ENCODE data around the gene COG2. TPM values are rescaled to one million over a fixed set of nuclear protein-coding genes. Genes with fewer than 3 reads are reported as not detected.

Gene COG2
- total RNA-seq, 1 donor from 2014 or later = 8.4 TPM

- intact Hi-C loops (cut with DNase I) = no loop called here
- no peak for DNase-seq (ENCODE audit: low spot score in 2 of 2)
These were observed 5.6 kb upstream of the COG2 start for GRCh38 chr1:230636575-230637148.

DNA sequence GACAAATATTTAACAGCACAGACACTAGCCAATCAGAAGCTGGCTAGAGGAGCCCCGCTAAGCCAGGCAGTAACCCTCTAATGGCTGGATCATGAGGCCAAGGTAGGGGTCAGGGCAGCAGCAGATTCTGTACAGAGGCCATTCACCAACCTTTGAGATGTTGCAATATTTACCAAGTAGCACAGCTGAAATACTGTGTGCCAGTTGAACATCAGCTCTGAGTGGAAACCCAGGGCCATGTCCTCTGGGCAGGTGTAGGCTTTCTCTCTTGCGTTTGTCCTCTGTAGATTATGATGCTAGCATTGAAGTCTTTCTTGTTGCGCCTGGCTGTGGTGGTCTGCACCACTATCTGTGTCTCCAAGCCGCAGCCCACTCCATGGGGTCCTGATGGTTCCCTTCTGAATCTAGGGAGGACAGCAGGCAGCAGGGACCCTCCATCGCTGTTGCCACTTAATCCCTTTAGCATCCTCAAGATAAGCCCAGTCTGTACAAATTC lies 2.5 kb upstream of the COG2 start:
- DNase-seq (ENCODE audit: low spot score in 2 of 2) = no peak
- H3K4me1 ChIP-seq = peaks cover 8 to 11% of the 10 kb centered on the region in 2 donors
- no peaks in the 10 kb centered on the region for H3K36me3 ChIP-seq
- H3K4me3 ChIP-seq = no peak overlapping the region
- no peaks in the 10 kb centered on the region for H3K27me3 ChIP-seq
- no peaks in the 10 kb centered on the region for H3K9me3 ChIP-seq
- TF ChIP-seq, protein P1, sequence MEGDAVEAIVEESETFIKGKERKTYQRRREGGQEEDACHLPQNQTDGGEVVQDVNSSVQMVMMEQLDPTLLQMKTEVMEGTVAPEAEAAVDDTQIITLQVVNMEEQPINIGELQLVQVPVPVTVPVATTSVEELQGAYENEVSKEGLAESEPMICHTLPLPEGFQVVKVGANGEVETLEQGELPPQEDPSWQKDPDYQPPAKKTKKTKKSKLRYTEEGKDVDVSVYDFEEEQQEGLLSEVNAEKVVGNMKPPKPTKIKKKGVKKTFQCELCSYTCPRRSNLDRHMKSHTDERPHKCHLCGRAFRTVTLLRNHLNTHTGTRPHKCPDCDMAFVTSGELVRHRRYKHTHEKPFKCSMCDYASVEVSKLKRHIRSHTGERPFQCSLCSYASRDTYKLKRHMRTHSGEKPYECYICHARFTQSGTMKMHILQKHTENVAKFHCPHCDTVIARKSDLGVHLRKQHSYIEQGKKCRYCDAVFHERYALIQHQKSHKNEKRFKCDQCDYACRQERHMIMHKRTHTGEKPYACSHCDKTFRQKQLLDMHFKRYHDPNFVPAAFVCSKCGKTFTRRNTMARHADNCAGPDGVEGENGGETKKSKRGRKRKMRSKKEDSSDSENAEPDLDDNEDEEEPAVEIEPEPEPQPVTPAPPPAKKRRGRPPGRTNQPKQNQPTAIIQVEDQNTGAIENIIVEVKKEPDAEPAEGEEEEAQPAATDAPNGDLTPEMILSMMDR (IDR thresholded peaks at IDR 0.05) = no peak
- intact Hi-C loops (cut with DNase I) = loop anchor here (10.0 kb wide), 5 partner anchors 135 to 605 kb away; partner anchors contain the start of genes C1orf198 and GNPAT
- no peak overlapping the region for H3K27ac ChIP-seq

More at GRCh38 chr1:230636575-230637148, 5.6 kb upstream of the COG2 start:
- Histone ChIP-seq H3K4me3 (no peak overlapping the region), H3K27ac (no peak overlapping the region), H3K9me3 (no peaks in the 10 kb centered on the region), H3K4me1 (no peaks in the 10 kb centered on the region), H3K27me3 (no peaks in the 10 kb centered on the region), H3K36me3 (no peaks in the 10 kb centered on the region)
- TF ChIP-seq, protein P1 (IDR thresholded peaks at IDR 0.05) = no peak

GRCh38 chr1:230641346-230641745 lies 935 bp upstream of the COG2 start:
- Histone ChIP-seq H3K4me3 (peak overlapping the region in 1 of 2 donors; percentile 90), H3K27ac (no peak overlapping the region), H3K36me3 (peaks cover 0 to 5% of the 10 kb centered on the region in 2 donors), H3K27me3 (no peaks in the 10 kb centered on the region), H3K4me1 (peaks cover 8 to 11% of the 10 kb centered on the region in 2 donors), H3K9me3 (no peaks in the 10 kb centered on the region)
- TF ChIP-seq, protein P1 (IDR thresholded peaks at IDR 0.05) = no peak
- DNase-seq (ENCODE audit: low spot score in 2 of 2) = no peak
- intact Hi-C loops (cut with DNase I) = loop anchor here (10.0 kb wide), 5 partner anchors 133 to 603 kb away; partner anchors contain the start of genes C1orf198 and GNPAT

GRCh38 chr1:230641900-230642262 lies 400 bp upstream of the COG2 start:
- H3K4me1 ChIP-seq = peaks cover 8 to 11% of the 10 kb centered on the region in 2 donors
- no peaks in the 10 kb centered on the region for H3K9me3 ChIP-seq
- TF ChIP-seq, protein P1 (IDR thresholded peaks at IDR 0.05) = no peak
- intact Hi-C loops (cut with DNase I) = loop anchor here (1.0 to 10.0 kb wide), 6 partner anchors 133 to 603 kb away; partner anchors contain the start of genes C1orf198, GNPAT and TTC13
- H3K4me3 ChIP-seq = peak overlapping the region; percentile 89 to 90
- H3K36me3 ChIP-seq = peaks cover 0 to 5% of the 10 kb centered on the region in 2 donors
- H3K27ac ChIP-seq = no peak overlapping the region
- no peaks in the 10 kb centered on the region for H3K27me3 ChIP-seq
- DNase-seq (ENCODE audit: low spot score in 2 of 2) = no peak

DNA sequence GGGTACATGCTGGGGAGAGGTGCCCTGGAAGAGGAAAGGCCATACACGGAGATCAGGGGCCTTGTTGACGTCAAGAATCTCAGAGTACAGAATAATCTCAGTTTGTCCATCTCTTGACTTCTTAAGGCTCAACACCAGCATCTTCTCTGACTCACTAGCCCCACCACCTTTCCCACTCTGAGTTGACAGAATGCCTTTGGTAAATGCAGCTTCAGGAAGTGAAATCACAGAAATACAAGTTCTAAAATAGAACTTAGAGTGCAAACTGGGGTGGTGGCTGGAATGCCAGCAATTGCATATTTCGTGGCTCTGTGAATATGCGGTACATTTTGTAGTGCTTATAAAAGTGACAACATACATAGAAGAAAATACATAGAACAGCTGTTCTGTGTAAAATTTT lies 1.6 kb downstream of the COG2 start:
- intact Hi-C loops (cut with DNase I) = loop anchor here (10.0 kb wide), 5 partner anchors 131 to 601 kb away; partner anchors contain the start of genes C1orf198 and GNPAT
- no peaks in the 10 kb centered on the region for H3K27me3 ChIP-seq
- peak overlapping the region; percentile 89 to 90 for H3K4me3 ChIP-seq
- TF ChIP-seq, protein P1 (IDR thresholded peaks at IDR 0.05) = no peak
- H3K27ac ChIP-seq = no peak overlapping the region
- H3K4me1 ChIP-seq = peaks cover 8 to 11% of the 10 kb centered on the region in 2 donors
- DNase-seq (ENCODE audit: low spot score in 2 of 2) = no peak
- H3K36me3 ChIP-seq = peaks cover 0 to 5% of the 10 kb centered on the region in 2 donors
- no peaks in the 10 kb centered on the region for H3K9me3 ChIP-seq

All from ascending aorta (tissue), 2 donors.